ENCODE data around the gene AMHR2.

AMHR2 gene

DNA sequence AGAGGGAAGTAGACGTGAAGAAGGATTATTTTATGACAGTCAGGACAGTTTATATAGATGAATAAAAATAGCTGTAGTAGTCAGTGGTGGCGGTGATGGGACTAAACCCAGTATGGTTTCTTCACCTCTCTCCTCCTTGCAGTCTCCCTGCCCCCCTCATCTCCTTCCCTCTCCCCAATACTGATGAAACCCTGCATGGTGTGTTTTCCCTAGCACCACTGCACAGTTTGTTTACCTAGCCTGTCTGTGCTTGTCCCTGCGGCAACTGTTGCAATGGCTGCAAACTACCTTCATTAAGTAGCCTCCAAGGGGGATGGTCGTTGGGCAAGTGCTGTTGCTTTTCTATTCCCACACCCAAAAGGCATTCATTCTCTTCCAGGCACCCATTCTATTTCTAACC lies 43.0 kb downstream of the AMHR2 start:
- no peak for ATAC-seq (replicated peaks)
- no peak for DNase-seq
- Mint-ChIP-seq H3K27me3 (no peaks in the 10 kb centered on the region), H3K9me3 (no peaks in the 10 kb centered on the region), H3K36me3 (ENCODE audit: insufficient read depth) (peaks cover 100% of the 10 kb centered on the region), H3K4me1 (ENCODE audit: low read depth in 2 of 2) (peaks cover 19 to 43% of the 10 kb centered on the region in 2 donors), H3K27ac (peak overlapping the region in 1 of 2 donors; percentile 4), H3K4me3 (no peak overlapping the region)

DNA sequence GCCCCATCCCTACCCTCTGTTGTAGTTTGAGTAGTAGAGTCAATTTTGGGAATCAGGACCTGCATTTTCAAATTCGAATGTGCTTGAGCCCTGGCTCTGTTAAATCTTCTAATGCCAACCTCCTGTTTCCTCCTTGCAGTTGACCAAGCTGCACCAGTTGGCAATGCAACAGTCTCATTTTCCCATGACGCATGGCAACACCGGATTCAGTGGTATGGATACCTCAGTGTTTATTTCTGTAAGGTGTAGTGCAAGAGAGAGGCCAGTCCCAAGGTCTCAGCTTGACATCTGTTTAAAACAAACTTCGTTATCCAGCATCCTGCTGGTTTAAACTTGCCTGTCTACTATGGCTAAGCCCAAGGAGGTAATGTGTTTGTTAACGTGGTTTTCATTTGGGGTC lies 43.4 kb downstream of the AMHR2 start:
- ATAC-seq (replicated peaks) = no peak
- Mint-ChIP-seq H3K4me1 (ENCODE audit: low read depth in 2 of 2) (peaks cover 23 to 47% of the 10 kb centered on the region in 2 donors), H3K9me3 (no peaks in the 10 kb centered on the region), H3K4me3 (no peak overlapping the region), H3K27me3 (no peaks in the 10 kb centered on the region), H3K36me3 (ENCODE audit: insufficient read depth) (peaks cover 100% of the 10 kb centered on the region), H3K27ac (peak overlapping the region; percentile 4 to 26)
- DNase-seq = no peak

DNA sequence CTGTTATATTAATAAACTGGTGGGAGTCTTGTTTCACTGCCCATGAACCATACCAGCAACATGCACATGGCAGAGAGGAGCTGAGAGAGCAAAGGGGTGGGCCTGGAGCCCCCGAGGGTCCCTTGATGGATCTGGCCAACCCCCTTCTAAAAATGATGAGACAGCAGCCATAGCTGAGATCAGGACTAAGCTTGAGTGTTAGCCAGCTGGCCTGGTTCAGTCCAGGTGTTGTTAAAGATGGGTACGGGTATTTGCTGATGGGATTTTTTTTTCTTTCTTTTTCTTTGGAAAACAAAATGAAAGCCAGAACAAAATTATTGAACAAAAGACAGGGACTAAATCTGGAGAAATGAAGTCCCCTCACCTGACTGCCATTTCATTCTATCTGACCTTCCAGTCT lies 44.2 kb downstream of the AMHR2 start:
- Mint-ChIP-seq H3K9me3 (no peaks in the 10 kb centered on the region), H3K4me1 (ENCODE audit: low read depth in 2 of 2) (peaks cover 26 to 48% of the 10 kb centered on the region in 2 donors), H3K27ac (peak overlapping the region in 1 of 2 donors; percentile 26), H3K36me3 (ENCODE audit: insufficient read depth) (peaks cover 100% of the 10 kb centered on the region), H3K27me3 (no peaks in the 10 kb centered on the region), H3K4me3 (no peak overlapping the region)
- no peak for DNase-seq
- ATAC-seq (replicated peaks) = no peak

DNA sequence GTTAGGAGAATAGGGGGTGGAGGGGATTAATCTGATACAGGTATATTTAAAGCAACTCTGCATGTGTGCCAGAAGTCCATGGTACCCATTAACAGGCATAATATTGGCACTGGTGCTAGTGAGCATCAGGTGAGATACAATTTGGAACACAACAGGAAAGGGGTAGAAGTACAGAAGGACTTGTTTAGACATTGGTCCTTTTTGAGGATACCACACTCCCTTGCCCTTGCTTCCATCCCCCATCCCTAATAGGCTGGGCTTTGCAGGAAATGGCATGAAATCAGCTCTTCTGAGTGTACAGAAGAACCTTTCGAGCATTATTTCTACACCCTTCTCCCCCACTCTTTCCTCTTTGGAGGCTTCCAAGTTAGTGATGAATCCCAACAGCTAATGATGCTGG lies 44.6 kb downstream of the AMHR2 start:
- H3K4me3 Mint-ChIP-seq = no peak overlapping the region
- ATAC-seq (replicated peaks) (no peak), DNase-seq (no peak)
- H3K4me1 Mint-ChIP-seq (ENCODE audit: low read depth in 2 of 2) = peaks cover 28 to 47% of the 10 kb centered on the region in 2 donors
- peaks cover 100% of the 10 kb centered on the region for H3K36me3 Mint-ChIP-seq (ENCODE audit: insufficient read depth)
- peak overlapping the region in 1 of 2 donors; percentile 65 for H3K27ac Mint-ChIP-seq
- H3K27me3 Mint-ChIP-seq = no peaks in the 10 kb centered on the region
- no peaks in the 10 kb centered on the region for H3K9me3 Mint-ChIP-seq

DNA sequence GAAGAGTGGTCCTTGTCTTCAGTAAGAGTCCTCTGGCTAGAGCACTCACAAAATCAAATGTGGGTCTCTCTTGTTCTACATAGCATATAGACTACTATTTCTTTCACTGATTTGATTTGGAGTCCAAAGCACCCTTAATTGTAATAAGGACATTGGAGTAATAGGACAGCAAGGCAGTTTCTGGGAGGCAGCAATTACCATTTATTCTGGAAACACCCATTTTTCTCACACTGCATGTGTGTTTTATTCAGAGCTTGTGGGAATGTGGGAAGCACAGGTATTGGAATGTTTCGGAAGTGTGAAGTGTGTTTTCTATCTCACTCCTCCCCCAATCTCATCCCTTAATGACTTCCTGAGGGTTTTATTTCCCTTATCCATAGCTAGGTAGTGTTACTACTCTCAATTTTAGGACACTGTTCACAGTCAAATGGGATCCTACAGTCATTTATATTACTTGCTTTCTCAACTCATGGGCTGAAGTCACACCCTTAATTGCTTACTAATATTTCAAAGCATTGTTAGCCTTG lies 48.5 kb downstream of the AMHR2 start:
- Mint-ChIP-seq H3K4me3 (no peak overlapping the region), H3K27ac (peak overlapping the region; percentile 42 to 69), H3K36me3 (ENCODE audit: insufficient read depth) (peaks cover 100% of the 10 kb centered on the region), H3K27me3 (no peaks in the 10 kb centered on the region), H3K4me1 (ENCODE audit: low read depth in 2 of 2) (peaks cover 29 to 64% of the 10 kb centered on the region in 2 donors), H3K9me3 (no peaks in the 10 kb centered on the region)
- ATAC-seq (replicated peaks) = no peak
- no peak for DNase-seq

DNA sequence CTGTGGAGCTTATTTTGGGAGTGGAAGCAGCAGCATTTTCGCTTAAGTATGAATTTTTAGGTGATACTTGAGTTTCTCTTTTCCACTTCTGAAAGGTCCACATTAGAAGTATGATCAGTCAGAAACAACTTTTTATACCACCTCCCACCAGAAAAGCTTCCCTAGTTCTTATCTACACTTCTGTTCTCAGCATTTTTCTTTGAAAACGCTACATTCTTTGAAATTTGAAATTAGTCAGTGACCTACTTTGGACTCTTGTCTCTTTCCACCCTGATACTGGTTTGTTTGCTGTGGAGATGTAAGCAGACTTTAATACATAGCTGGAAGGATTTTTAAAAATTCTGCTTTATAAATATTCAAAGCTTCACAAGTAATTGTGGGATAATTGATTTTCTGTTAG lies 50.4 kb downstream of the AMHR2 start:
- peak overlapping the region; percentile 49 to 64 for H3K27ac Mint-ChIP-seq
- ATAC-seq (replicated peaks) (no peak), DNase-seq (no peak)
- H3K4me1 Mint-ChIP-seq (ENCODE audit: low read depth in 2 of 2) = peaks cover 25 to 58% of the 10 kb centered on the region in 2 donors
- no peaks in the 10 kb centered on the region for H3K27me3 Mint-ChIP-seq
- no peaks in the 10 kb centered on the region for H3K9me3 Mint-ChIP-seq
- peaks cover 100% of the 10 kb centered on the region for H3K36me3 Mint-ChIP-seq (ENCODE audit: insufficient read depth)
- H3K4me3 Mint-ChIP-seq = peak overlapping the region in 1 of 2 donors; percentile 34

DNA sequence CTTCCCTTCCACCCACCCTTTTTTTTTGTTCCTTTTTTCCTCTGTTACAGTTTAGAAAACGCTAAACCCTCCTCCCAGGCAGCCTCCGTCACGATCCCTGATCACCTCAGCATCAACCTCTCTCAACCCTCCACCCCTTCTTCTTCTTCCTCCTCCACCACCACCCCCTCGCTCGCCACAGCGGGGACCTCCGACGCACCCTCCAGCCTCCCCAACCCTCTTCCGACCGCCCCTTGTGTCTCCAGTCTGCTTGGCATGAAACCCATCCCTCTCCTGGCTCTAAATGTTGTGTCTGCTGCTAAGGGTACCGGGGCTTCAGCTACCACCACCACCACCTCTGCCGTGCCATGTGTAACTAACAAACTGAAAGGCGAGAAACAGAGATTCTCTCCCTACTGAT lies 51.2 kb downstream of the AMHR2 start:
- Mint-ChIP-seq H3K4me3 (peak overlapping the region in 1 of 2 donors; percentile 34), H3K4me1 (ENCODE audit: low read depth in 2 of 2) (peaks cover 25 to 58% of the 10 kb centered on the region in 2 donors), H3K9me3 (no peaks in the 10 kb centered on the region), H3K27ac (peak overlapping the region; percentile 64 to 96), H3K27me3 (no peaks in the 10 kb centered on the region), H3K36me3 (ENCODE audit: insufficient read depth) (peaks cover 100% of the 10 kb centered on the region)
- peak; percentile 56 for ATAC-seq (replicated peaks)
- no peak for DNase-seq

DNA sequence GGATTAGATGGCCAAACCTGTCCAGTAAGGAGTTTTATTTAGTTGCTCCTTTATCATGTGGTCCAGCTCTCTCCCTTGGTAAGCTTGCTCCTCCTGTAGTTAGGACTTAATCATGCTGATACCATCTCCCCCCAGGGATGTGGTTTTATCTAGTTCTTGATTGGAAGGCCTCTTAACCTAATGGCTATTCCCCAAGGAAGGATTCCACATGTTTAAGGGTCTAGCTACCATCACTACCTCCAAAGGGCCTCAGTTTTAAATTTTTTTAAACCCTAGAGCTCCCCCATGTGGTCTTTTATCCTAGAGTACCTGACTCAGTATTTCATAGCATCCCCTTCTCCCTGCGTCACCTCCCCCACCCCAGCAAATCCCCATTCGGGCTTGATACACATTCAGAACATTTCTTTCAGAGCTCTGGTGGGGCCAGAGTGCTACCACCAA lies 53.1 kb downstream of the AMHR2 start:
- ATAC-seq (replicated peaks) = peak; percentile 41

DNA sequence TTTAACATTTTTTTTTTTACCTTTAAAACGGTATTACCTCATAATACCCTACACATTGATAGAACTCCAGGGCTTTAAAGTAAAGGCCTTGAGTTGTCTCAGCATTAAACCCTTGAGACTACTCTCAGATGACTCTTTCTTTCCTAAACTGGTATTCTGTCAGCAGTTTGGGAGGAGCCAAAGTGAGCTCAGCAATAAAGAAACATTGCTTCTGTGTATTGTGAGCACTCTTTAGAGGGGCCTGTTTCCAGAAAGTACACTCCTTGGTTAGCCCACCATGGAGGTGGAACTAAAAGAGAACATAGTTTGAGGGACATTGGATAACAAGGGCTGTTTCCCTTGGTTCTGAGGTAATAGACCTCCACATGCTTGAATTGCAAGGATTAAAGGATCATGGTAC lies 55.2 kb downstream of the AMHR2 start:
- peaks cover 99% of the 10 kb centered on the region for H3K36me3 Mint-ChIP-seq (ENCODE audit: insufficient read depth)
- ATAC-seq (replicated peaks) (no peak), DNase-seq (no peak)
- no peaks in the 10 kb centered on the region for H3K27me3 Mint-ChIP-seq
- H3K4me1 Mint-ChIP-seq (ENCODE audit: low read depth in 2 of 2) = peaks cover 12 to 31% of the 10 kb centered on the region in 2 donors
- H3K27ac Mint-ChIP-seq = peak overlapping the region; percentile 56 to 71
- H3K9me3 Mint-ChIP-seq = no peaks in the 10 kb centered on the region
- H3K4me3 Mint-ChIP-seq = no peak overlapping the region

More for the DNA sequence above, 53.1 kb downstream of the AMHR2 start:
- peak overlapping the region; percentile 58 to 82 for H3K27ac Mint-ChIP-seq
- H3K9me3 Mint-ChIP-seq = no peaks in the 10 kb centered on the region
- H3K4me3 Mint-ChIP-seq = no peak overlapping the region
- H3K36me3 Mint-ChIP-seq (ENCODE audit: insufficient read depth) = peaks cover 100% of the 10 kb centered on the region
- H3K4me1 Mint-ChIP-seq (ENCODE audit: low read depth in 2 of 2) = peaks cover 18 to 48% of the 10 kb centered on the region in 2 donors
- H3K27me3 Mint-ChIP-seq = no peaks in the 10 kb centered on the region
- DNase-seq = no peak

DNA sequence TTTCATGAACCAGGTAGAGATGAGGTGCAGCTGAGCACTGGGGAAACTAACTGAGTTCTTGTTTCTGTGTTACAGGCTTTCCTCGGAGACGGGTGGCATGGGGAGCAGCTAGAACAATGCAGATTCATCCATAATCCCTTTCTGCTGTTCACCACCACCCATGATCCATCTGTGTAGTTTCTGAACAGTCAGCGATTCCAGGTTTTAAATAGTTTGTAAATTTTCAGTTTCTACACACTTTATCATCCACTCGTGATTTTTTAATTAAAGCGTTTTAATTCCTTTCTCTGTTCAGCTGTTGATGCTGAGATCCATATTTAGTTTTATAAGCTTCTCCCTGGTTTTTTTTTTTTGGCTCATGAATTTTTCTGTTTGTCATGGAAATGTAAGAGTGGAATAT lies 55.7 kb downstream of the AMHR2 start:
- H3K27ac Mint-ChIP-seq = no peak overlapping the region
- no peaks in the 10 kb centered on the region for H3K27me3 Mint-ChIP-seq
- no peaks in the 10 kb centered on the region for H3K9me3 Mint-ChIP-seq
- ATAC-seq (replicated peaks) (no peak), DNase-seq (no peak)
- H3K4me1 Mint-ChIP-seq (ENCODE audit: low read depth in 2 of 2) = peaks cover 12 to 26% of the 10 kb centered on the region in 2 donors
- H3K36me3 Mint-ChIP-seq (ENCODE audit: insufficient read depth) = peaks cover 99% of the 10 kb centered on the region
- no peak overlapping the region for H3K4me3 Mint-ChIP-seq

DNA sequence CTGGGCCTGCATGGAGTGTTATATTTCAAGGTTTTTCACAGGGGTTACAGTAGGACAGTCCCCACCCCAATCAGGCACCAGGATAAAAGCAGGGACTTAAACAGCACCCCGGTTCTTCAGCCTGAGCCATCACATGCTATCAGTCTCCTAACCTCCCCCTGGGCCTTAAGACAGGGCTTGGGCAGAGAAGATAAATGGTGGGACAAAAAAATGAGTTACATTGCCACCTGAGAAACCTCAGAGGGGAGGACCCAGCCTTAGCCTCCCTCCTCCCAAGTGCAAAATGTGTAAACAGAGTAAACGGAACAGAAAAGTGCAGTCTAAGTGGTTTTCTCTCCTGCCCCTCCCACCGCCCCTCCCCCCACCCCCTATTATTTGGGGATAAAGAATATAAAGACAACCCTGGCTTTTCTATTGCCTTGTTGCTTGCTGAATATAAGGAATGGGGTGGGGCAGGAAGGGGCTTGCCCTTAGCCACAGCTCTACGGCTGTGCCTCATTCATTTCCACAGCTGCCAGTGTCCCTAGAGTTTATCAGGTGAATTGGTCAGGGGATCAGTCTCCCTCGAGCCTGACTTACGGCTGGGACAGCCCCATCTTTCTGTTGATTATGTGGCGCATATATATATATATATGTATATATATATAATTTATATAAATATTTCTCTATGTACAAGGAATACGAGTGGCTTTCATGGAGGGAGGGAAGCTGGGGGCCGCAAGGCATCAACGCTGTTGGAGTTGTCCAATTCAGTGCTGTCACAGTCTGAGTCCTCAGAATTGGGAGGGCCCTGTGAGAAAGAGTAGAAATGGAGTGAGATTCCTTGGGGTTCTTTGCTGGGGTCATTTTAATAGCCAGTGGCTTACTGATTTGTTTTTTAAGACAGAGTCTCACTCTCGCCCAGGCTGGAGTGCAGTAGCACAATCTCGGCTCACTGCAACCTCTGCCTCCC lies 57.1 kb downstream of the AMHR2 start:
- peaks cover 99% of the 10 kb centered on the region for H3K36me3 Mint-ChIP-seq (ENCODE audit: insufficient read depth)
- no peak overlapping the region for H3K4me3 Mint-ChIP-seq
- H3K4me1 Mint-ChIP-seq (ENCODE audit: low read depth in 2 of 2) = peaks cover 8 to 15% of the 10 kb centered on the region in 2 donors
- ATAC-seq (replicated peaks) = no peak
- H3K27me3 Mint-ChIP-seq = no peaks in the 10 kb centered on the region
- no peak for DNase-seq
- H3K9me3 Mint-ChIP-seq = no peaks in the 10 kb centered on the region
- peak overlapping the region in 1 of 2 donors; percentile 82 for H3K27ac Mint-ChIP-seq

All from effector memory CD8-positive, alpha-beta T cell (primary cell).